ENCODE data around the gene PTGR2.

DNA sequence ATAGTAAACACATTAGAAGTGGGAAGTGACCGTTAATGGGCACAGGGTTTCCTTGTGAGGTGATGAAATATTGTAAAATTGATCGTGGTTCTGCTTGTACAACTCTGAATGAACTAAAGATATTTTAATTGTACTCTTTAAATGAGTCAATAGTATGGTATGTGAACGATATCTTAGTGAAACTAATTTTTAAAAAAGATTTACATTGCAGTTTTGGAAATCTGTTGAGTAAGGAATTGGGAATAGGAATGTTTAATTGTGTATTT is 36.8 kb downstream of the PTGR2 start:
- TF ChIP-seq, protein P1, sequence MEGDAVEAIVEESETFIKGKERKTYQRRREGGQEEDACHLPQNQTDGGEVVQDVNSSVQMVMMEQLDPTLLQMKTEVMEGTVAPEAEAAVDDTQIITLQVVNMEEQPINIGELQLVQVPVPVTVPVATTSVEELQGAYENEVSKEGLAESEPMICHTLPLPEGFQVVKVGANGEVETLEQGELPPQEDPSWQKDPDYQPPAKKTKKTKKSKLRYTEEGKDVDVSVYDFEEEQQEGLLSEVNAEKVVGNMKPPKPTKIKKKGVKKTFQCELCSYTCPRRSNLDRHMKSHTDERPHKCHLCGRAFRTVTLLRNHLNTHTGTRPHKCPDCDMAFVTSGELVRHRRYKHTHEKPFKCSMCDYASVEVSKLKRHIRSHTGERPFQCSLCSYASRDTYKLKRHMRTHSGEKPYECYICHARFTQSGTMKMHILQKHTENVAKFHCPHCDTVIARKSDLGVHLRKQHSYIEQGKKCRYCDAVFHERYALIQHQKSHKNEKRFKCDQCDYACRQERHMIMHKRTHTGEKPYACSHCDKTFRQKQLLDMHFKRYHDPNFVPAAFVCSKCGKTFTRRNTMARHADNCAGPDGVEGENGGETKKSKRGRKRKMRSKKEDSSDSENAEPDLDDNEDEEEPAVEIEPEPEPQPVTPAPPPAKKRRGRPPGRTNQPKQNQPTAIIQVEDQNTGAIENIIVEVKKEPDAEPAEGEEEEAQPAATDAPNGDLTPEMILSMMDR (conservative IDR thresholded peaks at IDR 0.05): no peak
- no peak for TF ChIP-seq EZH2 (IDR thresholded peaks at IDR 0.05; ENCODE audit: low read depth)
